Astrocyte (in vitro differentiated cells and primary cell): ENCODE measurements around the gene SP6. TPM values are rescaled to one million over a fixed set of nuclear protein-coding genes. Genes with fewer than 3 reads are reported as not detected.

Experiments
- DNase-seq: peaks from one replicate; pipeline ENCODE4 v3.0.0-alpha.2; 2010; ENCODE audit warnings: low read depth
- FAIRE-seq: peaks from 2 replicates; lab custom pipeline; 2011; peaks lifted over from hg19 to GRCh38; lab: Jason Lieb, UNC
- H2AFZ ChIP-seq: 2 replicates; pipeline ENCODE4 v1.6.0; 2012; ENCODE audit warnings: low read depth, low read length, inconsistent platforms
- H3K27ac ChIP-seq: 2 replicates; pipeline ENCODE4 v1.5.1; 2011; ENCODE audit warnings: low read depth, low read length, inconsistent platforms
- H3K27me3 ChIP-seq: 2 replicates; pipeline ENCODE4 v1.6.0; 2011; ENCODE audit warnings: low read length, inconsistent platforms; ENCODE audit not compliant: insufficient read depth
- H3K36me3 ChIP-seq: 2 replicates; pipeline ENCODE4 v1.5.1; 2011; ENCODE audit warnings: low read length, inconsistent platforms; ENCODE audit not compliant: insufficient read depth
- H3K4me1 ChIP-seq: 2 replicates; pipeline ENCODE4 v1.5.1; 2011; ENCODE audit warnings: low read length, inconsistent platforms; ENCODE audit not compliant: insufficient read depth
- H3K4me2 ChIP-seq: 2 replicates; pipeline ENCODE4 v1.6.0; 2012; ENCODE audit warnings: low read length, inconsistent platforms
- H3K4me3 ChIP-seq: 2 replicates; pipeline ENCODE4 v1.5.1; 2011; ENCODE audit warnings: low read depth, mild to moderate bottlenecking, low read length, inconsistent platforms; ENCODE audit not compliant: insufficient read depth
- H3K79me2 ChIP-seq: 2 replicates; pipeline ENCODE4 v1.6.0; 2012; ENCODE audit warnings: mild to moderate bottlenecking, low read length, inconsistent platforms; ENCODE audit not compliant: insufficient read depth
- H3K9ac ChIP-seq: 2 replicates; pipeline ENCODE4 v1.6.0; 2012; ENCODE audit warnings: mild to moderate bottlenecking, low read length, inconsistent platforms
- H3K9me3 ChIP-seq: 2 replicates; pipeline ENCODE4 v1.5.1; 2012; ENCODE audit warnings: low read depth, mild to moderate bottlenecking, low read length, inconsistent platforms; ENCODE audit not compliant: insufficient read depth
- H4K20me1 ChIP-seq: 2 replicates; pipeline ENCODE4 v1.6.0; 2012; ENCODE audit warnings: low read length, inconsistent platforms; ENCODE audit not compliant: insufficient read depth
- H3K27ac Mint-ChIP-seq: one replicate; pipeline ENCODE4 v1.8.0; 2021; ENCODE audit warnings: mild to moderate bottlenecking, mixed read lengths; ENCODE audit not compliant: unreplicated experiment
- H3K27me3 Mint-ChIP-seq: one replicate; pipeline ENCODE4 v1.8.0; 2021; ENCODE audit warnings: low read depth, mixed read lengths; ENCODE audit not compliant: unreplicated experiment
- H3K36me3 Mint-ChIP-seq: one replicate; pipeline ENCODE4 v1.8.0; 2021; ENCODE audit warnings: low read depth, mixed read lengths; ENCODE audit not compliant: unreplicated experiment
- H3K4me1 Mint-ChIP-seq: one replicate; pipeline ENCODE4 v1.8.0; 2021; ENCODE audit warnings: low read depth, mixed read lengths; ENCODE audit not compliant: unreplicated experiment
- H3K4me3 Mint-ChIP-seq: one replicate; pipeline ENCODE4 v1.8.0; 2021; ENCODE audit warnings: mild to moderate bottlenecking, moderate library complexity, mixed read lengths; ENCODE audit not compliant: unreplicated experiment
- H3K9me3 Mint-ChIP-seq: one replicate; pipeline ENCODE4 v1.8.0; 2021; ENCODE audit warnings: mild to moderate bottlenecking, mixed read lengths; ENCODE audit not compliant: unreplicated experiment
- CTCF ChIP-seq: IDR thresholded peaks from 2 replicates; pipeline ENCODE4 v1.5.1; 2011; ENCODE audit warnings: low read depth, mild to moderate bottlenecking, inconsistent platforms, low read length, moderate library complexity; ENCODE audit not compliant: insufficient read depth
- EZH2 ChIP-seq: IDR thresholded peaks from 2 replicates; pipeline ENCODE4 v1.6.1; 2012; ENCODE audit warnings: mild to moderate bottlenecking, low read length, inconsistent platforms; ENCODE audit not compliant: insufficient read depth
- total RNA-seq: library from RNA; stranded (reverse); gene quantifications from 2 replicates; pipeline ENCODE4 v1.2.1, GENCODE V29; 2021

Gene SP6
- total RNA-seq, 1 donor from 2014 or later, result 1.6 TPM

- H3K4me3 ChIP-seq, result no peak overlapping the region
- no peak overlapping the region for H2AFZ ChIP-seq
- peaks cover 15% of the 10 kb centered on the region for H3K4me1 ChIP-seq
- Mint-ChIP-seq H3K9me3 (no peaks in the 10 kb centered on the region), H3K36me3 (no peaks in the 10 kb centered on the region), H3K4me3 (no peak overlapping the region), H3K27me3 (peaks cover 22% of the 10 kb centered on the region), H3K4me1 (peaks cover 18% of the 10 kb centered on the region), H3K27ac (no peak overlapping the region)
- H3K36me3 ChIP-seq, result no peaks in the 10 kb centered on the region
- H3K9ac ChIP-seq, result no peak overlapping the region
- H3K4me2 ChIP-seq, result no peak overlapping the region
- peaks cover 7% of the 10 kb centered on the region for H3K27me3 ChIP-seq
- H4K20me1 ChIP-seq, result no peaks in the 10 kb centered on the region
- DNase-seq, result no peak
- no peaks in the 10 kb centered on the region for H3K9me3 ChIP-seq
- FAIRE-seq, result no peak
- no peak for TF ChIP-seq CTCF
- no peak for TF ChIP-seq EZH2
- H3K27ac ChIP-seq, result no peak overlapping the region
- H3K79me2 ChIP-seq, result no peaks in the 10 kb centered on the region
These were observed 31.3 kb upstream of the SP6 start for GRCh38 chr17:47882247-47882646.

DNA sequence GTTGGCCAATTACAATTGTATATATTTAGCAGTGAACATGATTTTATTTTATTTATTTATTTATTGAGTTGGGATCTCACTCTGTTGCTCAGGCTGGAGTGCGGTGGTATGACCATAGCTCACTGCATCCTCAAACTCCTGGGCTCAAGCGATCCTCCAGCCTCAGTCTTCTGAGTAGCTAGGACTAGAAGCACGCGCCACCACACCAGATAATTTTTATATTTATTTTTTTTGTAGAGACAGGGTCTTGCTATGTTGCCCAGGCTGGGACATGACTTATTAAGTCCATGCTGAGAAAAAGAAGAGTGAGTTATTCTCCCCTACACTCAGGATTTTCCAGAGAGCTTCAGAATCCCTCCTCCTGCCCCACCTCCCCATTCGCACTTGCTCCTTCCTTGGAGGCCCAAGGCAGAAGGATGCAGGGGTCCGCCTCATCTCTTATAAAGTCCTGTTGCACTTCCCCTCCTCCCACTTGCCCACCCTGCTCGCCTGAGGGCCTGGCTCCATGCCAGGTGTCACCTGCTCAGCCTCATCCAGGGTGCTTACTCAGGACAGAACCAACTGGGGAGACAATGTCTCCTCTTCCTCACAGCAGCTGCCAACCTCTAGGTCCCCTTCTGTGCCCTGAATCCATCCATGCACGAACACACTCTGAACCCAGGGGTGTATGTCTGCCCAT, 29.0 kb upstream of the SP6 start:
- no peak overlapping the region for H3K4me3 ChIP-seq
- peaks cover 22% of the 10 kb centered on the region for H3K27me3 Mint-ChIP-seq
- no peaks in the 10 kb centered on the region for H4K20me1 ChIP-seq
- peaks cover 18% of the 10 kb centered on the region for H3K4me1 Mint-ChIP-seq
- peaks cover 10% of the 10 kb centered on the region for H3K27me3 ChIP-seq
- H3K4me3 Mint-ChIP-seq, result no peak overlapping the region
- DNase-seq (no peak), FAIRE-seq (no peak)
- H3K4me2 ChIP-seq, result no peak overlapping the region
- H3K9ac ChIP-seq, result no peak overlapping the region
- H3K27ac Mint-ChIP-seq, result no peak overlapping the region
- H3K36me3 ChIP-seq, result no peaks in the 10 kb centered on the region
- no peaks in the 10 kb centered on the region for H3K79me2 ChIP-seq
- TF ChIP-seq CTCF (no peak), EZH2 (no peak)
- H2AFZ ChIP-seq, result no peak overlapping the region
- no peak overlapping the region for H3K27ac ChIP-seq
- peaks cover 15% of the 10 kb centered on the region for H3K4me1 ChIP-seq
- no peaks in the 10 kb centered on the region for H3K9me3 Mint-ChIP-seq
- H3K36me3 Mint-ChIP-seq, result no peaks in the 10 kb centered on the region
- no peaks in the 10 kb centered on the region for H3K9me3 ChIP-seq

DNA sequence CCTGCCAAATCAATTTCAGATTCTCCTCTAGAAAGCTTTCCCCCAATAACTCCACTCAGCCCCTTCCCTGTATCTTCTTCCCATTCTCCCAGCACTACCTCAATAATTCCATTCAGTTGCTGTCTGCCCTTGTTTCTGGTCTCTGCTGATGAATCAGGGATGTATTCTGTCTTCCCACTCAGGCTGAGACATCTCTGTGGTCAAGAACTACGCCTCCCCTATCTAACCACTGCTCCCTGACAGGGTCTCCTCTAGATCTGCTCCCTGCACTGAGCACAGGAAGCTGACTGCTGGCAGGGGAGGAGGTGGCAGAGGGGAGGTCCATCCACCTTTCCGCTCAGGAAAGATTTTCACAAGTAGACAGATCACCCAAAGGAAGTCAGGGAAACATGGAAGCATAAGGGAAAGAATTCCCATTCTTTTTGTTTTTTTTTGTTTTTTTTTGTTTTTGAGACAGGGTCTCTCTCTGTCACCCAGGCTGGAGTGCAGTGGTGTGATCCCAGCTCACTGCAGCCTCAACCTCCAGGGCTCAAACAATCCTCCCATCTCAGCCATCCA, 28.1 kb upstream of the SP6 start:
- no peak overlapping the region for H2AFZ ChIP-seq
- peaks cover 23% of the 10 kb centered on the region for H3K27me3 Mint-ChIP-seq
- no peak for FAIRE-seq

More for the DNA sequence above, 28.1 kb upstream of the SP6 start:
- Mint-ChIP-seq H3K27ac (peak overlapping the region; percentile 86), H3K36me3 (no peaks in the 10 kb centered on the region), H3K4me1 (peaks cover 18% of the 10 kb centered on the region), H3K4me3 (no peak overlapping the region), H3K9me3 (no peaks in the 10 kb centered on the region)
- H3K27me3 ChIP-seq, result peaks cover 13% of the 10 kb centered on the region
- no peaks in the 10 kb centered on the region for H3K9me3 ChIP-seq
- no peaks in the 10 kb centered on the region for H3K79me2 ChIP-seq
- DNase-seq, result peak; percentile 80
- peaks cover 15% of the 10 kb centered on the region for H3K4me1 ChIP-seq
- H4K20me1 ChIP-seq, result no peaks in the 10 kb centered on the region
- H3K4me2 ChIP-seq, result peak overlapping the region; percentile 65
- H3K27ac ChIP-seq, result no peak overlapping the region
- no peaks in the 10 kb centered on the region for H3K36me3 ChIP-seq
- no peak overlapping the region for H3K4me3 ChIP-seq
- TF ChIP-seq EZH2 (no peak), CTCF (no peak)
- H3K9ac ChIP-seq, result no peak overlapping the region
